HUES64 (cell line): ENCODE measurements around the gene PRR35.

ENCODE experiments used
- H3K27ac ChIP-seq: 2 replicates; pipeline ENCODE4 v1.7.0; 2013; ENCODE audit warnings: low read depth, low read length, inconsistent platforms
- H3K27me3 ChIP-seq: 2 replicates; pipeline ENCODE4 v1.6.1; 2013; ENCODE audit warnings: mild to moderate bottlenecking, low read length; ENCODE audit not compliant: insufficient read depth
- H3K36me3 ChIP-seq: 2 replicates; pipeline ENCODE4 v1.6.1; 2013; ENCODE audit warnings: mild to moderate bottlenecking, low read length; ENCODE audit not compliant: insufficient read depth
- H3K4me1 ChIP-seq: 2 replicates; pipeline ENCODE4 v1.6.1; 2013; ENCODE audit warnings: mild to moderate bottlenecking, low read length, moderate library complexity; ENCODE audit not compliant: insufficient read depth
- H3K4me3 ChIP-seq: 2 replicates; pipeline ENCODE4 v1.5.1; 2013; ENCODE audit warnings: mild to moderate bottlenecking, low read length, moderate library complexity
- H3K9ac ChIP-seq: 2 replicates; pipeline ENCODE4 v1.6.1; 2013; ENCODE audit warnings: mild to moderate bottlenecking, low read depth, low read length
- H3K9me3 ChIP-seq: 2 replicates; pipeline ENCODE4 v1.6.1; 2013; ENCODE audit warnings: low read depth, low read length; ENCODE audit not compliant: insufficient read depth
- WGBS: fragments of 150-250, 120-280 bp; methylation state at CpG from one replicate; pipeline ENCODE4 v1.1.7; 2013; ENCODE audit warnings: missing lambda C conversion rate; 5-methylcytosine and 5-hydroxymethylcytosine counted together

The PRR35 gene

GRCh38 chr16:608019-608418 lies 47.8 kb downstream of the PRR35 start:
- Histone ChIP-seq H3K36me3 (no peaks in the 10 kb centered on the region), H3K4me3 (no peak overlapping the region), H3K9ac (no peak overlapping the region), H3K27ac (no peak overlapping the region), H3K4me1 (no peaks in the 10 kb centered on the region; the same call in 1 of the 2 replicates), H3K27me3 (no peaks in the 10 kb centered on the region), H3K9me3 (0 out of 2 replicates have a peak, but pooled peaks cover 2% of the 10 kb centered on the region)
- WGBS: 71% methylated on average over 8 of the region's 10 CpGs

GRCh38 chr16:609316-609715 lies 49.1 kb downstream of the PRR35 start:
- 0 out of 2 replicates have a peak, but pooled peaks cover 2% of the 10 kb centered on the region for H3K9me3 ChIP-seq
- 91% methylated on average over 12 of the region's 13 CpGs for WGBS
- H3K9ac ChIP-seq: no peak overlapping the region
- no peak overlapping the region for H3K4me3 ChIP-seq
- no peaks in the 10 kb centered on the region for H3K36me3 ChIP-seq
- no peaks in the 10 kb centered on the region; the same call in 1 of the 2 replicates for H3K4me1 ChIP-seq
- H3K27ac ChIP-seq: no peak overlapping the region
- no peaks in the 10 kb centered on the region for H3K27me3 ChIP-seq

GRCh38 chr16:609984-610383 lies 49.8 kb downstream of the PRR35 start:
- WGBS: 93% methylated on average over 14 of the region's 14 CpGs
- no peak overlapping the region for H3K27ac ChIP-seq
- H3K4me3 ChIP-seq: no peak overlapping the region
- H3K9ac ChIP-seq: no peak overlapping the region
- H3K9me3 ChIP-seq: 0 out of 2 replicates have a peak, but pooled peaks cover 2% of the 10 kb centered on the region
- H3K27me3 ChIP-seq: no peaks in the 10 kb centered on the region
- no peaks in the 10 kb centered on the region; the same call in 1 of the 2 replicates for H3K4me1 ChIP-seq
- H3K36me3 ChIP-seq: no peaks in the 10 kb centered on the region

- Histone ChIP-seq H3K9me3 (no peaks in the 10 kb centered on the region), H3K27me3 (no peaks in the 10 kb centered on the region), H3K36me3 (no peaks in the 10 kb centered on the region), H3K4me3 (no peak overlapping the region), H3K9ac (no peak overlapping the region), H3K27ac (no peak overlapping the region), H3K4me1 (no peaks in the 10 kb centered on the region; the same call in 1 of the 2 replicates)
- 83% methylated on average over 28 of the region's 28 CpGs for WGBS
Measured at GRCh38 chr16:610513-611381, 50.6 kb downstream of the PRR35 start.

- no peaks in the 10 kb centered on the region for H3K36me3 ChIP-seq
- no peak overlapping the region for H3K9ac ChIP-seq
- H3K9me3 ChIP-seq: no peaks in the 10 kb centered on the region
- no peak overlapping the region for H3K4me3 ChIP-seq
- H3K4me1 ChIP-seq: no peaks in the 10 kb centered on the region
- H3K27ac ChIP-seq: no peak overlapping the region
- no peaks in the 10 kb centered on the region for H3K27me3 ChIP-seq
- 95% methylated on average over 13 of the region's 13 CpGs for WGBS
Measured at GRCh38 chr16:615122-615521, 54.9 kb downstream of the PRR35 start.
